GM18861 (cell line): ENCODE measurements around the gene VWC2L.

Source experiments
- ATAC-seq: cut with Tn5 transposase; IDR thresholded peaks from one replicate; pipeline ENCODE4 v1.9.1; 2021; ENCODE audit not compliant: unreplicated experiment

VWC2L gene

DNA sequence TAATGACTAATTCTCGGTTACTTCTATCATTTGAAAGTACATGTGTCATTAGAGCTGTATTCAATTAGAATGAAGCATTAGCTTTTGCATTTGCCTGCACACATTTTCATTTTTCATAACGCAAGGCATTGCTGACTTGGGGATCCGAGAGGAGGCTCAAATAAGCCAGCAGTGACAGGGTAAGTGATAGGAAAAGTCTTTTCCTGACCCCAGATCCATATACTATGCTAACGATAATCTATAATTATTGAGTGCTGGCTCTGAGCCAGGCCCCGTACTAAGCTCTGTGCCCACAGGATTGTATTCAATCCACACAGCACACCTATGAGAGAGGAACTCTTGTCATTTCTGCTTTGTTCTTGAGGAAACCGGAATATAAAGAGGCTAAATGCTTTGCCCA is 168.2 kb downstream of the VWC2L start:
- no peak for ATAC-seq

- no peak for ATAC-seq
Measured at GRCh38 chr2:214587442-214587841, 176.6 kb downstream of the VWC2L start.

- ATAC-seq, result no peak
Measured at GRCh38 chr2:214591366-214591765, 180.5 kb downstream of the VWC2L start.

DNA sequence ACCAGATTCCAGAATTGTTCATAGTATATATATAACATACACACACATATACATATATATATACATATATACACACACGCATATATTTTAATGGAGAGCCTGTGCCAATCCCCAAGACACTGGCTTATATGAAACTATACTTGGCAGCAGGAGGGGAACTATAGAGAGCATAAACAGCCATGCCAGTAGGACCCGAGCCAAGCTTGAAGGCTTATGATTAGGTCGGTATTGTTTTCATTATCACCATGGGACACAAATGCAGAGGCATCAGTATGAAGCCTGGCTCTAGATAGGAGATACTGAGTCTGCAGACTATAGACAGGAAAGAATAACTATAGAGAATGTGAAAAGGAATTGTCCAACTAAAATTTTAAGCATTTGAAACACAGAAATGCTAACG is 181.2 kb downstream of the VWC2L start:
- ATAC-seq, result no peak

DNA sequence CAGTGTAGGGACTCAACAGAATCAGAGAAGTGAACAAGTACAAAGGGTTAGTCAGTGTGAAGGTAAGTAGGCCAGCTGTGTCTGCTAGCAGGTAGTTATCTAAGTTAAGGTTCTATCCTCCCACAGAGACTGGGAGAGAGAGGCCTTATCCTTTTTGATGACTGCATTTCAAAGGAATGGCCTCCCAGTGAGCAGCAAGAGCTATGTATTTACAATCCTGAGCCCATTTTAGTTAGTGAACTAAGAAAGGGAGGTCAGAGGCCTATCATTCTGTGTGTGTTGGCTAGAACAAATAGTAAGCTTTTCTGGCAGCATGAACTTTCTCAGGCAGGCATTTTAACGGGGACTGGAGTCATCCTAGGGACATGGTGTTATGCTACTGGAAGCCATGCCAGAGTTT is 182.9 kb downstream of the VWC2L start:
- ATAC-seq, result no peak

GRCh38 chr2:214601852-214602633 is 191.2 kb downstream of the VWC2L start:
- no peak for ATAC-seq

DNA sequence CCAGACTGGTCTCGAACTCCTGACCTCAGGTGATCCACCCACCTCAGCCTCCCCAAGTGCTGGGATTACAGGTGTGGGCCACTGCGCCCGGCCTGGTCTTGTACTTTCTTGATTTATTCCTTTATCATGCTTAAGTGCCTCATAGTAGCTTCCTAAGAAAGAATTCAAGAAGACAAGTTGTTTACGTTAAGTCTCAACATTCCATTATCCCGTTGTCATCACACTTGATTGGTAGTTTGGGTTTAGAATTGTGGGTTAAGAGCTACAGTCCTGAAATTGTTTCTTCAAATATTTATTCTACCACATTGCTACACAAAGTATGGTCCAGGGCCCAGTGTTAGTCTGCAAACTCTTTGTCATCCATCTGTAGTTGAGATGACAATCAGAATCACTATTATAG is 194.0 kb downstream of the VWC2L start:
- no peak for ATAC-seq

DNA sequence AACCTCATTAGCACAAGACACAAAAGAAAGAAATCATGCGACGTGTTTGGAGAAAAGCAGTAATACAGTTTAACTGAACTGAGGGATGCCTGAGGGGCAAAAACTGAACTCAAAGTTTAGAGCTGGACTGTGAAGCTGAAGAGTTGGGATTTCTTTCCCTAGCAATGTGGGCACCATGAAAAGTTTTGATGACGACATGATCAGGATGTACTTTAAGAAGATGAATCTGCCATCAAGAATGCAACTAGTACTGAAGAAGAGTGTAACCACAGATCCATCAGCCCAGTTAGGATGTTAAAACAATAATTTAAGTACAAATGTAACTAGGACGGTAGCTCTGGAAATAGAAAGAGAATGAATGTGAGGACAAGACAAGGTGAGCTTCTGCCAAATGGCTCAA is 196.2 kb downstream of the VWC2L start:
- ATAC-seq, result no peak

DNA sequence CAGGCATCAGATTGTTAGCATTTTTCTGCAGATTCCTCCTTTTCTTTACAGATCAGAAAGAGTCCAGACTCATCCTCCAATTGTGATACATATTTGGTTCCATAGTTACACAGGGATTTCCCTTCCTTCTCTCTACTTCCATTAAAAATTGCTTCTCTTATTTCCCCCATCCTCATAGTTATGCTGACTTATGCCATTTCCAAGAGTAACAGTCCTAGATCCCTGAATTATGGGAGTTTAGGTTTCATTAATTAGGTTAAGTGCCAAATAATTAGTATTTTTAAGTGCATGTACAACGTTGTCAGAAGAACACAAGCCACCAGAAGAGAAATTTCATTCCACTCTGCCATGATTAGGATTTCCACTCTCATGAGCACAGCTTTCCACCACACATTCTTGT is 200.2 kb downstream of the VWC2L start:
- no peak for ATAC-seq

DNA sequence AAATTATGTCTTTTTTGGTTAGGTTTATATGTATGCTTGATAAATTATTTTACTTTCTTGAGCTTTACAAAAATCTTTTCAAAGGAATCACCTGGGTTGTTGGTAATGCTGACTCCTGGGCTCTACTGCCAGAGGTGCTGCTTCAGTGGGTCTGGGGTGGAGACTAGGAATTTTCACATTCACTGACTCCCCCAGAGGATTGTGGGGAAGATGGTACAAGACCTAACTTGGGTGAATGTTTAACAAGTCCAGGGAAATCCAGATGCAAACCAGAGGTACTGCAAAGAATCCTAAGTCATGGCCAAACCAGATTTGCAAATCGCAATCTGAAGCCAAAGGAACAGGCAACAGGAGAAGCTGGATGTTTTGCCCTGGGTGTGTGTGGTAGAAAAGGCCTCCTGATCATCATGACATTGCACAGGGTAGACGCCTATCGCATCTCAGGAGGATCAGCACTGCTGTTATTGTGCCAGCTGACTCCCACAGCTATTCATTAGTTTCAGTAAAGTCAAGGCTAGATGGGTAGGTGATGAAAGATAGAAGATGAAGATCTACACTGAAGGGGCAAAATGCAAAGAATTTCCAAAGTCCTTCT is 213.4 kb downstream of the VWC2L start:
- ATAC-seq, result no peak

GRCh38 chr2:214628091-214628490 is 217.2 kb downstream of the VWC2L start:
- ATAC-seq, result no peak
